LHCN-M2 (cell line): Measurements from ENCODE around the gene GRIN2D. TPM values are rescaled to one million over a fixed set of nuclear protein-coding genes. Genes with fewer than 3 reads are reported as not detected.
"Not testable (repeated sequence)": the region's sequence is repeated elsewhere in the genome, so short reads cannot be mapped to it uniquely, and the experiment has no call there.

Experiments
- DNase-seq: peaks from one replicate; pipeline ENCODE4 v3.0.0-alpha.2; 2012; ENCODE audit warnings: low read depth
- total RNA-seq: library from RNA; depleted of rRNA; stranded (reverse); fragments of >200 nt; gene quantifications from 2 replicates; pipeline ENCODE4 v1.2.3, GENCODE V29; 2014

The GRIN2D gene
- total RNA-seq, 1 experiment from 2014 or later = not detected

- no peak for DNase-seq
These were observed 22.1 kb upstream of the GRIN2D start for GRCh38 chr19:48371367-48371766.

GRCh38 chr19:48371771-48372170 is 21.7 kb upstream of the GRIN2D start:
- DNase-seq = not testable (repeated sequence)

GRCh38 chr19:48372904-48373303 is 20.6 kb upstream of the GRIN2D start:
- DNase-seq = no peak

- DNase-seq = no peak
These were observed 19.9 kb upstream of the GRIN2D start for GRCh38 chr19:48373567-48373966.

GRCh38 chr19:48378194-48378570 is 15.3 kb upstream of the GRIN2D start:
- no peak for DNase-seq

GRCh38 chr19:48379058-48379457 is 14.4 kb upstream of the GRIN2D start:
- no peak for DNase-seq

GRCh38 chr19:48381178-48381950 is 12.1 kb upstream of the GRIN2D start:
- no peak for DNase-seq

- no peak for DNase-seq
These were observed 11.2 kb upstream of the GRIN2D start for GRCh38 chr19:48382286-48382685.

GRCh38 chr19:48385461-48386087 is 7.9 kb upstream of the GRIN2D start:
- DNase-seq = no peak

- DNase-seq = no peak
These were observed 6.5 kb upstream of the GRIN2D start for GRCh38 chr19:48386981-48387380.

GRCh38 chr19:48390188-48391099 is 3.0 kb upstream of the GRIN2D start:
- peak; percentile 57 for DNase-seq

GRCh38 chr19:48391100-48392005 is 2.1 kb upstream of the GRIN2D start, which contains the start of gene KDELR1:
KDELR1 (minus strand) TSS chr19:48391551; CDS start chr19:48391358, 193 bp downstream.
- DNase-seq = peak; percentile 50

- not testable (repeated sequence) for DNase-seq
These were observed 1.5 kb upstream of the GRIN2D start for GRCh38 chr19:48392006-48392344.

GRCh38 chr19:48392860-48393558 is 459 bp upstream of the GRIN2D start:
- no peak for DNase-seq

- DNase-seq = no peak
These were observed 1.1 kb downstream of the GRIN2D start for GRCh38 chr19:48394331-48395169.

- no peak for DNase-seq
These were observed 1.6 kb downstream of the GRIN2D start for GRCh38 chr19:48395170-48395455.

GRCh38 chr19:48395499-48395898 is 2.0 kb downstream of the GRIN2D start:
- no peak for DNase-seq

- DNase-seq = no peak
These were observed 2.8 kb downstream of the GRIN2D start for GRCh38 chr19:48396016-48396823.

- DNase-seq = no peak
These were observed 3.3 kb downstream of the GRIN2D start for GRCh38 chr19:48396824-48397176.
